ENCODE data around the gene INS. TPM values are rescaled to one million over a fixed set of nuclear protein-coding genes. Genes with fewer than 3 reads are reported as not detected.

The INS gene
- total RNA-seq, 1 experiment from 2014 or later: not detected

- Mint-ChIP-seq H3K4me1 (peaks cover 0 to 2% of the 10 kb centered on the region in 2 experiments; a peak in 2 of 4 replicates), H3K9me3 (no peaks in the 10 kb centered on the region), H3K4me3 (no peak overlapping the region), H3K36me3 (ENCODE audit: insufficient read depth in 1 of 3, low read depth in 3 of 3) (no peaks in the 10 kb centered on the region), H3K27me3 (ENCODE audit: low read depth) (peaks cover 35% of the 10 kb centered on the region), H3K27ac (no peak overlapping the region)
- H4K20me1 ChIP-seq (ENCODE audit: control insufficient read depth, insufficient read depth, insufficient read length): no peaks in the 10 kb centered on the region
- H2AFZ ChIP-seq (ENCODE audit: low read length): no peak overlapping the region
- H2BK20ac ChIP-seq (ENCODE audit: low read depth, low read length, poor library complexity, severe bottlenecking): no peak overlapping the region
- no peak overlapping the region for H3K4ac ChIP-seq (ENCODE audit: low read depth, low read length)
- no CpG with 5 or more reads among the region's 7 CpGs for WGBS (ENCODE audit: extremely low coverage, insufficient read length, low lambda C conversion rate)
- no peak overlapping the region for H2BK15ac ChIP-seq (ENCODE audit: low read depth, low read length)
- no peak overlapping the region for H4K5ac ChIP-seq (ENCODE audit: insufficient read length, low read depth, low read length)
- no peaks in the 10 kb centered on the region for H3K9me3 ChIP-seq (ENCODE audit: control insufficient read depth, low read depth, low read length)
- no peaks in the 10 kb centered on the region for H3K79me1 ChIP-seq (ENCODE audit: insufficient read depth, low read depth, low read length, poor library complexity, severe bottlenecking)
- no peak overlapping the region for H3K14ac ChIP-seq (ENCODE audit: insufficient read depth, low read length)
- H3K23me2 ChIP-seq (ENCODE audit: insufficient read length, low read depth, low read length, poor library complexity, severe bottlenecking): no peaks in the 10 kb centered on the region
- H3K79me2 ChIP-seq (ENCODE audit: insufficient read depth, low read length): no peaks in the 10 kb centered on the region
- no peak for DNase-seq
- no peak overlapping the region for H2BK12ac ChIP-seq (ENCODE audit: insufficient read length, low read depth, low read length)
- TF ChIP-seq CTCF (conservative IDR thresholded peaks at IDR 0.05): no peak
- no peak overlapping the region for H3K18ac ChIP-seq (ENCODE audit: insufficient read length, low read depth, low read length)
- no peak overlapping the region for H2AK5ac ChIP-seq (ENCODE audit: insufficient read length, low read length)
- H3K27ac ChIP-seq (ENCODE audit: insufficient read length, low read depth, low read length): no peak overlapping the region
- no peaks in the 10 kb centered on the region for H3K4me1 ChIP-seq (ENCODE audit: insufficient read depth, low read length)
- no peak overlapping the region for H3K56ac ChIP-seq (ENCODE audit: insufficient read length, low read depth, low read length)
- H3K4me2 ChIP-seq (ENCODE audit: insufficient read depth, insufficient read length, low read length): no peak overlapping the region
- H4K8ac ChIP-seq (replicated peaks; ENCODE audit: insufficient read length, low read depth, low read length): no peak overlapping the region
- no peak overlapping the region for H3T11ph ChIP-seq (ENCODE audit: low read length)
- no peak overlapping the region for H3K9ac ChIP-seq (ENCODE audit: extremely low read depth, insufficient read length, low read length)
- H4K91ac ChIP-seq (ENCODE audit: insufficient read length, low read depth, low read length): no peak overlapping the region
- no peak overlapping the region for H2BK5ac ChIP-seq (ENCODE audit: insufficient read length, low read length)
- no peak overlapping the region for H2BK120ac ChIP-seq (ENCODE audit: low read depth, low read length, poor library complexity, severe bottlenecking)
- H3K23ac ChIP-seq (ENCODE audit: insufficient read length, low read depth, low read length): no peak overlapping the region
- no peaks in the 10 kb centered on the region; the same call in 1 of the 2 replicates for H3K27me3 ChIP-seq (ENCODE audit: insufficient read depth, low read length)
Measured at GRCh38 chr11:2195756-2196088, 34.7 kb upstream of the INS start.

All from H9 (cell line).